ENCODE results near the gene CDH4. TPM values are rescaled to one million over a fixed set of nuclear protein-coding genes. Genes with fewer than 3 reads are reported as not detected.

CDH4 gene
- total RNA-seq, 2 donors from 2014 or later: 0.07 to 0.94 TPM

- Histone ChIP-seq H3K4me3 (no peak overlapping the region), H3K9me3 (peaks cover 0 to 8% of the 10 kb centered on the region in 2 donors), H3K27me3 (no peaks in the 10 kb centered on the region), H3K36me3 (no peaks in the 10 kb centered on the region), H3K27ac (no peak overlapping the region), H3K4me1 (no peaks in the 10 kb centered on the region)
- TF ChIP-seq CTCF (IDR thresholded peaks at IDR 0.05): no peak
- no peak for DNase-seq (ENCODE audit: low spot score)
Measured at GRCh38 chr20:61608275-61609085, 356.4 kb downstream of the CDH4 start.

- H3K27ac ChIP-seq: no peak overlapping the region
- H3K9me3 ChIP-seq: peaks cover 0 to 8% of the 10 kb centered on the region in 2 donors
- no peak for DNase-seq (ENCODE audit: low spot score)
- no peaks in the 10 kb centered on the region for H3K27me3 ChIP-seq
- H3K36me3 ChIP-seq: no peaks in the 10 kb centered on the region
- no peak for TF ChIP-seq CTCF (IDR thresholded peaks at IDR 0.05)
- no peak overlapping the region for H3K4me3 ChIP-seq
- H3K4me1 ChIP-seq: no peaks in the 10 kb centered on the region
Measured at GRCh38 chr20:61609461-61609860, 357.4 kb downstream of the CDH4 start.

GRCh38 chr20:61611401-61612180 is 359.5 kb downstream of the CDH4 start:
- Histone ChIP-seq H3K9me3 (peaks cover 0 to 8% of the 10 kb centered on the region in 2 donors), H3K36me3 (no peaks in the 10 kb centered on the region), H3K27ac (no peak overlapping the region), H3K4me3 (no peak overlapping the region), H3K27me3 (no peaks in the 10 kb centered on the region), H3K4me1 (no peaks in the 10 kb centered on the region)
- DNase-seq (ENCODE audit: low spot score): no peak
- no peak for TF ChIP-seq CTCF (IDR thresholded peaks at IDR 0.05)

- no peak for TF ChIP-seq CTCF (IDR thresholded peaks at IDR 0.05)
- H3K27ac ChIP-seq: no peak overlapping the region
- peaks cover 0 to 8% of the 10 kb centered on the region in 2 donors for H3K9me3 ChIP-seq
- H3K4me3 ChIP-seq: no peak overlapping the region
- no peaks in the 10 kb centered on the region for H3K27me3 ChIP-seq
- H3K4me1 ChIP-seq: no peaks in the 10 kb centered on the region
- no peak for DNase-seq (ENCODE audit: low spot score)
- H3K36me3 ChIP-seq: no peaks in the 10 kb centered on the region
Measured at GRCh38 chr20:61613917-61614705, 362.1 kb downstream of the CDH4 start.

GRCh38 chr20:61614706-61615100 is 362.6 kb downstream of the CDH4 start:
- Histone ChIP-seq H3K27ac (no peak overlapping the region), H3K4me1 (no peaks in the 10 kb centered on the region), H3K9me3 (peaks cover 0 to 8% of the 10 kb centered on the region in 2 donors), H3K27me3 (no peaks in the 10 kb centered on the region), H3K4me3 (no peak overlapping the region), H3K36me3 (no peaks in the 10 kb centered on the region)
- no peak for DNase-seq (ENCODE audit: low spot score)
- no peak for TF ChIP-seq CTCF (IDR thresholded peaks at IDR 0.05)
